Measurements from ENCODE around the gene FAM149A. TPM values are rescaled to one million over a fixed set of nuclear protein-coding genes. Genes with fewer than 3 reads are reported as not detected.

The FAM149A gene
- total RNA-seq, 2 experiments from 2014 or later = not detected

- H3K4me2 ChIP-seq (ENCODE audit: low read length) = peak overlapping the region; percentile 77
- no TSS peak for BruUV-seq (replicated peaks)
These were observed 89.3 kb downstream of the FAM149A start for GRCh38 chr4:186193851-186194250.

GRCh38 chr4:186196063-186196462, 91.6 kb downstream of the FAM149A start:
- intact Hi-C loops (cut with micrococcal nuclease; ENCODE audit: unreplicated experiment) = loop anchor here (10.0 kb wide), 3 partner anchors 311 to 1461 kb away; partner anchors contain the start of gene CENPU

More at GRCh38 chr4:186193851-186194250, 89.3 kb downstream of the FAM149A start:
- Histone ChIP-seq H2AFZ (ENCODE audit: low read length) (no peak overlapping the region), H3K27ac (ENCODE audit: low read depth, low read length, poor library complexity, severe bottlenecking) (no peak overlapping the region), H3K4me3 (ENCODE audit: low read depth, low read length, poor library complexity, severe bottlenecking) (no peak overlapping the region), H3K9me3 (ENCODE audit: low read length) (no peaks in the 10 kb centered on the region), H3K79me2 (ENCODE audit: insufficient read depth, low read depth, low read length) (peaks cover 17% of the 10 kb centered on the region; the same call in 1 of the 2 replicates), H3K36me3 (ENCODE audit: insufficient read depth, low read length) (peaks cover 11% of the 10 kb centered on the region), H3K9me2 (ENCODE audit: insufficient read depth, low read length) (no peaks in the 10 kb centered on the region), H4K20me1 (ENCODE audit: insufficient read depth, low read length) (no peaks in the 10 kb centered on the region), H3K4me1 (ENCODE audit: insufficient read depth, low read length, poor library complexity, severe bottlenecking) (peaks cover 27% of the 10 kb centered on the region)
- TF ChIP-seq EZH2phosphoT487 (IDR thresholded peaks at IDR 0.05; ENCODE audit: borderline replicate concordance, low read depth, low read length) (no peak), CTCF (conservative IDR thresholded peaks at IDR 0.05; ENCODE audit: low read length) (no peak)
- no peak for DNase-seq (ENCODE audit: low spot score)
- POLR2A ChIA-PET = no interaction called here
- CTCF ChIA-PET (ENCODE audit: unreplicated experiment) = no interaction called here
- intact Hi-C loops (cut with micrococcal nuclease; ENCODE audit: unreplicated experiment) = loop anchor here (5.0 to 10.0 kb wide), 7 partner anchors 127 to 1547 kb away; partner anchors contain the start of genes CASP3, CCDC110, CENPU and PRIMPOL

More at GRCh38 chr4:186196063-186196462, 91.6 kb downstream of the FAM149A start:
- no peak for TF ChIP-seq EZH2phosphoT487 (IDR thresholded peaks at IDR 0.05; ENCODE audit: borderline replicate concordance, low read depth, low read length)
- no peak for TF ChIP-seq CTCF (conservative IDR thresholded peaks at IDR 0.05; ENCODE audit: low read length)
- H3K79me2 ChIP-seq (ENCODE audit: insufficient read depth, low read depth, low read length) = peaks cover 17% of the 10 kb centered on the region; the same call in 1 of the 2 replicates
- H4K20me1 ChIP-seq (ENCODE audit: insufficient read depth, low read length) = no peaks in the 10 kb centered on the region
- no peak for DNase-seq (ENCODE audit: low spot score)
- H3K36me3 ChIP-seq (ENCODE audit: insufficient read depth, low read length) = peaks cover 11% of the 10 kb centered on the region
- no peak overlapping the region for H3K4me2 ChIP-seq (ENCODE audit: low read length)
- ChIA-PET CTCF (ENCODE audit: unreplicated experiment) (no interaction called here), POLR2A (no interaction called here)
- H3K4me3 ChIP-seq (ENCODE audit: low read depth, low read length, poor library complexity, severe bottlenecking) = no peak overlapping the region
- H3K9me3 ChIP-seq (ENCODE audit: low read length) = no peaks in the 10 kb centered on the region
- no TSS peak for BruUV-seq (replicated peaks)
- H3K27ac ChIP-seq (ENCODE audit: low read depth, low read length, poor library complexity, severe bottlenecking) = no peak overlapping the region
- H3K9me2 ChIP-seq (ENCODE audit: insufficient read depth, low read length) = no peaks in the 10 kb centered on the region
- peaks cover 11% of the 10 kb centered on the region for H3K4me1 ChIP-seq (ENCODE audit: insufficient read depth, low read length, poor library complexity, severe bottlenecking)
- no peak overlapping the region for H2AFZ ChIP-seq (ENCODE audit: low read length)
